Left kidney (tissue), 8 donors: ENCODE data around the gene CDKN2AIPNL. TPM values are rescaled to one million over a fixed set of nuclear protein-coding genes. Genes with fewer than 3 reads are reported as not detected.

ENCODE experiments used
- DNase-seq: peaks from one replicate; pipeline ENCODE4 v3.0.0-alpha.2; 2013
- long read RNA-seq, 8 donors: transcript quantifications; one replicate each; lab custom pipeline, GENCODE V29; 2026
- polyA plus RNA-seq: library from polyadenylated mRNA; unstranded; fragments of 120-200 nt; gene quantifications from one replicate; pipeline ENCODE4 v1.2.1, GENCODE V29; 2013; ENCODE audit not compliant: insufficient read length

Gene CDKN2AIPNL
- polyA plus RNA-seq = 32.8 TPM
- long read RNA-seq, donor 1, transcript CDKN2AIPNL-202 (3 exons, 1,223 nt) = major isoform, 33 of 39 reads
- long read RNA-seq, donor 1, partial matches to known transcripts = 0 of 39 reads
- long read RNA-seq, donor 1, other reads (novel, unspliced or antisense) = 5 of 39 reads
- long read RNA-seq, donor 2, transcript CDKN2AIPNL-202 (3 exons, 1,223 nt) = major isoform, 15 of 15 reads
- long read RNA-seq, donor 2, partial matches to known transcripts = 0 of 15 reads
- long read RNA-seq, donor 2, other reads (novel, unspliced or antisense) = 0 of 15 reads
- long read RNA-seq, donor 3, transcript CDKN2AIPNL-202 (3 exons, 1,223 nt) = major isoform, 5 of 5 reads
- long read RNA-seq, donor 3, partial matches to known transcripts = 0 of 5 reads
- long read RNA-seq, donor 3, other reads (novel, unspliced or antisense) = 0 of 5 reads
- long read RNA-seq, donor 4, partial matches to known transcripts = 0 of 2 reads
- long read RNA-seq, donor 4, other reads (novel, unspliced or antisense) = 0 of 2 reads
- long read RNA-seq, donor 5, transcript CDKN2AIPNL-202 (3 exons, 1,223 nt) = major isoform, 18 of 24 reads
- long read RNA-seq, donor 5, partial matches to known transcripts = 0 of 24 reads
- long read RNA-seq, donor 5, other reads (novel, unspliced or antisense) = 6 of 24 reads
- long read RNA-seq, donor 6, transcript CDKN2AIPNL-202 (3 exons, 1,223 nt) = major isoform, 29 of 84 reads
- long read RNA-seq, donor 6, partial matches to known transcripts = 55 of 84 reads
- long read RNA-seq, donor 6, other reads (novel, unspliced or antisense) = 0 of 84 reads
- long read RNA-seq, donor 7, transcript CDKN2AIPNL-202 (3 exons, 1,223 nt) = major isoform, 21 of 37 reads
- long read RNA-seq, donor 7, partial matches to known transcripts = 0 of 37 reads
- long read RNA-seq, donor 7, other reads (novel, unspliced or antisense) = 16 of 37 reads
- long read RNA-seq, donor 8, transcript CDKN2AIPNL-202 (3 exons, 1,223 nt) = major isoform, 8 of 13 reads
- long read RNA-seq, donor 8, partial matches to known transcripts = 5 of 13 reads
- long read RNA-seq, donor 8, other reads (novel, unspliced or antisense) = 0 of 13 reads

DNA sequence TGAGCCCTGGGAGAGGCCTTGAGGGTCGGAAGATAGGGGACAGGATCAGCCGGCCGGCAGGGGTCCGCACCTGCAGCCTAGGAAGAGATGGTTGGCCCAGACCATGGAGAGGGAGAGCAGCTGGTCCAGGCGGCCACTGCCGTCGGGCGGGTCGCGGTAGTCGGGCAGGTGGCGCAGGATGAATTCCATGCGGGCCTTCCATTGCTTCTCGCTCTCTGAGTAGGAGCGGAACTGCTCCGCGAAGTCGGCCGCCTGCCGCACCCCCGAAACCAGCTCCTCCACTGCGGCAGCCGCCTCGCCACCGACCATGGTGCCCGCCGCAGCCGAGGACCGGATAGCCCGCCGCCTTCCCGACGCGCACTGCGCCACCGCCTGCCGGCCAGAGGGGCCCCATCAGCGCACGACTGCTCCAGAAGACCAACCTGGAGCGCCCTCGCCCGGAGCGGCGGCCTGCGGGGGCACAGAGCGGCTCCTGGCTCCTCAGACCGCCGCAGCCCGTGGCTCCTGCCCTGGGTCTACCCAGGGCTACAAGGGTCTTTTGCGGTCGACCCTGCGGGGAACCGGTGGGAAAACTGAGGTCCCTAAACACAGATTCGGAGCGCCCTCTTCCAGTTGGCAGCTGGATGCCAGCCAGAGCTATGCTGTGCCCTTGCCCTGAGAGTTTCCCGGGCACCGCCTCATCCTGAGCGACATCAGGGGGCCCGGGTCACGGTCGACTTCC lies at the start of gene CDKN2AIPNL:
Gene CDKN2AIPNL, minus strand, starts transcription at position 336 of the 721 bp plus-strand sequence. Its CDS starts 27 bp downstream, at position 309.
- DNase-seq = peak; percentile 85

- DNase-seq = no peak
These were observed 48.9 kb upstream of the CDKN2AIPNL start for GRCh38 chr5:134460551-134460950.

GRCh38 chr5:134459491-134459890 lies 47.8 kb upstream of the CDKN2AIPNL start:
- no peak for DNase-seq

DNA sequence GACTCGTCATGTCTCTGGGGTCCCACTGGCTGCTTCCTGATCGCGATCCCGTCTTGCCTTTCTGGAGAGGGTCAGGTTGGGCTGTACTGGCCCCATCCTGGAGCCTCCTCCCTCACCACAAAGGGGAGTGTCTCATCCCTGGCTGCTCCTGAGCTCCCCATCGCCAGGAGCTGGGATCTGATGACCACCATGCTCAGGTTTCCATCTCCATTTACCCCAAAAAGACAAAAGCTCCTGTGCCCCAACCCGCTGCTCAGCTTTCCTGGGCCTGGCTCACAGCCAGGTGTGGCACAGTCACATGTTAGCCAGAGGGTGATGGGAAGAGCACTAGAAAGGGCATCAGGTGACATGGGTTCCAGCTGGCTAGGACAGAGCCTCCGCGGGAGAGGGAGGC lies 47.3 kb upstream of the CDKN2AIPNL start:
- no peak for DNase-seq

GRCh38 chr5:134458234-134459009 lies 46.7 kb upstream of the CDKN2AIPNL start:
- DNase-seq = no peak

DNA sequence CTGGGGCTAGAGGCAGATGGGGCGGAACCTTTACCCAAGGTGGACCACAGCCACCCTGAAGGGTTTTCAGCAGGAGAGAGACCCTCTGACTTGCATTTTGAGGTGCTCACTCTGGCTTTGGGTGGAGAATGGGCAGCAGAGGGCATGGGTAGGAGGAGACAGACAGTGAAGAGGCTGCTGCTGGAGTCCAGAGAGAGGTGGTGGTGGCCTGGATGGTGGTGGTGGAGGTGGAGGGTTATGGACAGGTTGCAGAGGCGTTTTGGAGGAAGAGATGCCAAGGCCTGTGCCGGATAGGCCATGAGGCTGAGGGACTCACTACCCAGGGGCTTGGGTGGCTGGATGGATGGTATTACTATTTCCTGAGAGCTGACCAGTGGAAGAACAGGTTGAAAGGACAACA lies 46.1 kb upstream of the CDKN2AIPNL start:
- no peak for DNase-seq

DNA sequence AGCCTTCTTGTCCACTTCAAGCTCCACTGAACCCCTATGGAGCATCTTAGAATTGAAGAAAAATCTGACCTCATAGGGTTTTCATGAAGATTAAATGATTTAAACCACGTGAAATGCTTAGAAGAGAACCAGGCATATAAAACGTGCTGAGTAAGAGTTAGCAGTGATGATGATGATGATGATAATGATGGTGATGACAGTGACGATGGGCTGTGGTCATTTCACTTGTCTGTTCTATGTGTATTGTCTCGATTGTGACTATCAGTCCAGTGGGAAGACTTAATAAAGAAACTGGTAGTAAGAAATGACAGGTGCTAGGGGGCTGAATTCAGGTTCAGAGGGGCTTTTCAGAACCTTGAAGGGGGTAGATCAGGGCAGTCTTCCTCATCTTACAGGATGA lies 45.1 kb upstream of the CDKN2AIPNL start:
- DNase-seq = no peak

DNA sequence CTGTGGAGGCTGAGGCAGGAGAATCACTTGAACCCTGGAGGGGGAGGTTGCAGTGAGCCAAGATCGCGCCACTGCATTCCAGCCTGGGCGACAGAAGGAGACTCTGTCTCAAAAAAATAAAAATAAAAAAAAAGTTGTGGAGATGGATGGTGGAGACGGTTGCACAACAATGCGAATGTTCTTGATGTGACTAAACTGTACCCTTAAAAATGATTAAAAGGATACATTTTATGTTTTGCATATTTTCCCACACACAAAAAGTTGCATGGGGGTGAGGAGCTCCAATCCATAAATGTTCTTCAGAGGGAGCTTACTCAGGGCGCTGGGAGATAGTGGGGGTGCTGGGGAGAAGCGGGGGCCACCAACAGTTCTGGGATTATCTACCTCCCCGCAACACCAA lies 43.8 kb upstream of the CDKN2AIPNL start:
- no peak for DNase-seq

GRCh38 chr5:134453016-134453415 lies 41.3 kb upstream of the CDKN2AIPNL start:
- no peak for DNase-seq

GRCh38 chr5:134451936-134452505 lies 40.3 kb upstream of the CDKN2AIPNL start:
- no peak for DNase-seq

- DNase-seq = no peak
These were observed 39.7 kb upstream of the CDKN2AIPNL start for GRCh38 chr5:134451225-134451935.

GRCh38 chr5:134450374-134450773 lies 38.7 kb upstream of the CDKN2AIPNL start:
- DNase-seq = no peak

DNA sequence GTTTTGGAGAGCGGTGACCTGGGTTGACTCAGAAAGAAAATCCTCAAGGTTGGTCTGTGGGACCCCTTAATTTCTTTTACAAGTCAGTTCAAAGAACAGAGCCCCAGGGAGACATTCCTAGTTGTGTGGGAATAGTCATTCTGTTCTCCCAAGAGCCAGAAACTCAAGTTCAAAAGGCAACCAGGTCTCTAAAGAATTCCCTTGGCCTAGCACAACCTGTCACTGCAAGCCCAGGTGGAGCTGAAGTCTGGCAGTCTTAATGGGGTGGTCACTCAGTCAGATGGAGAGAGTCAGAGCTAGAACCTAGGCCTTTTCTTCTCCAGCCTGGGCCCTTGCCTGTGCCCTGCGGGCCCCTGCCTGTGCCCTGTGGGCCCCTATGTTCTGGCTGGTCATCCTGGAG lies 37.5 kb upstream of the CDKN2AIPNL start:
- no peak for DNase-seq

DNA sequence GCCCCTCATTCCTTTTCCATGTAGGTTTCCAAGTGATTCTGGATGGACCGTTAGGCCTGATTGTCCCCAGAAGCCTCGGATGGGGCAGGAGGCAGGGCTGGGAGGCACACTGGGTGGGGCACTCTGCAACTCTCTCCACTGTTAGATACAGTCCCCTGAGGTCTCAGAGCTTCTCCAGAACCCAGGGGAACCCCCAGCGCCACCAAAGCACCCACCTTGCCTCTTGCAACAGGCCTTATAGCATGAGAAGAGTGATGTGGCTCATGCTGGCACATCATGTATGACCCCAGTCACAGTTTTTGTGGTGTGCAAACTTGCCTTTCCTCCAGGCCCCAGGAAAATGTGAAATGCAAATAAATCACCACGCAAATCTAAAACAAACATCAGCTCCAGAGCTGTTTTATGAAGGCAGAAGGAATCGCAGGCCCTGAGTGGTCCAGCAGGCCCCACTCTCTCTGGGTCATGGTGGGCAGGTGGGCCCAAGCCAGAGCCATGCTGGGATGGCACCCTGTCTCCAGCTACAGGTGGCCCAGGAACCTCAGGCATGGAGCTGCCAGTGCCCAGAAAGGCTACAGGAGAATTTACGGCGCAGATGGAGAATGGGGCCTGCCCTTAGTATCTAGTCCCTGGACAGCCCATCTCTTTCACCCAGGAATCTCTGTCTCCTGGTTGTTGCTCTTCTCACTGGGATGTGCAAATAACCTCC lies 36.3 kb upstream of the CDKN2AIPNL start:
- no peak for DNase-seq

DNA sequence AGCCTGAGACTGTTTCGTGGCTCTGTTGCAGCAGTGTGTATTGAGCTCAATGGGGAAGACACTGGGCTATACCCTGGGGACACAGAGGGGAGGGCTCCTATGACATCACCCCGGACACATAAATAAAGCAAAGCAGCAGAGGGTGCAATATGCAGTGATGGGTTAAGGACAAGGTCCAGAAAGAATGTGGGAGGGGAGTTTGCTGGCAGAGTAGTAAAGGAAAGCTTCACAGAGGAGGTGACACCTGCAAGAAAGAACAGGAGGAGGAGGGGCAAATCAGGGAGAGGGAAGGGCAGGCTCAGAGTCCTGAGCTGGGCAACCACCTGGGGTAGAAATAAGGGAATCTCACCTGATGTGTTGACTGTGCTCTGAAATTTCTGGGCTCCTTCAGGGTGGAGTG lies 35.3 kb upstream of the CDKN2AIPNL start:
- DNase-seq = no peak

DNA sequence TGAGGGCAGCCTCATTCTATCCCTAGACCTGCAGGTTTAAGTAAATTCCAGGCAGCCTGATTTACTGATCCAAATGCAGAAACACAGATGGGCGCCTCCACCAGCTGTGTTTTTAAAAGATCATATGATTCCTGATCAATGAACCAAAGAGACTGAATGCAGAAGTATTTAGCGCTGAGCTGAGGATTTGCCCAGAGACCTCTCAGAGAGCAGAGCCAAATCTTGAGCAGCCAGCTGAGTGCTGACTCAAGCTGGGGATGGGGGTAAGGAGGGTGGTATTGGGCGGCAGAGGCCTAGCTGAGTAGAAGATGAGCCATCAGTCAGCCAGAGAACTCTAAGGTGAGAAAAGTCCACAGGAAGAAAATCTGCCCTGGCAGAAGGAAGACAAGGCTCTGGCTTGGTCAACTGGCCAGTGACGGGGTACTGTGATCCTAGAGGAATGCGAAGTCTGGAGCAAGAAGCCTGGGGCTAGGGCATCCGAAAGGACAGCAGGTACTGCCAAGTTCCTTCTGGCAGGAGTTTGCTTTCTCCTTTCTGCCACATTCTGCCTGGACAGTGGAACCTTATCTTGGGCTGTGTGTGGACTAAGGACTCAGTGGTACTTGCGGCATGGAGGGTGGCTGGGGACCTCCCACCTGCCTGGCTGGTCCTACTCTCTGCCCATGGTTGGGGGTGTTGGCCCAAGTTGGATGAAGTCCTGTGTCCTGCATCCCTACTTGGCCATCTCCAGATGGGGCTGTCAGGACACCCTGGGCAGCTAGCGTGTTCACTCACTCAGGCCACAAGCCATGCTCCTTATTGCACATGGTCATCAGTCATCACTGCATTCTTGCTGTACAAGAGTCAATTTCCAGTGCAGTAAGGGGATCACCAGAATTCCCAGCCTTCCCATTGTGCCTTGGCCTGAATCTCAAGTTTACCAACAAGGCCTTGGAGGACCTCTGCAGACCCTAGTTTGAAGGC lies 34.5 kb upstream of the CDKN2AIPNL start:
- DNase-seq = no peak

DNA sequence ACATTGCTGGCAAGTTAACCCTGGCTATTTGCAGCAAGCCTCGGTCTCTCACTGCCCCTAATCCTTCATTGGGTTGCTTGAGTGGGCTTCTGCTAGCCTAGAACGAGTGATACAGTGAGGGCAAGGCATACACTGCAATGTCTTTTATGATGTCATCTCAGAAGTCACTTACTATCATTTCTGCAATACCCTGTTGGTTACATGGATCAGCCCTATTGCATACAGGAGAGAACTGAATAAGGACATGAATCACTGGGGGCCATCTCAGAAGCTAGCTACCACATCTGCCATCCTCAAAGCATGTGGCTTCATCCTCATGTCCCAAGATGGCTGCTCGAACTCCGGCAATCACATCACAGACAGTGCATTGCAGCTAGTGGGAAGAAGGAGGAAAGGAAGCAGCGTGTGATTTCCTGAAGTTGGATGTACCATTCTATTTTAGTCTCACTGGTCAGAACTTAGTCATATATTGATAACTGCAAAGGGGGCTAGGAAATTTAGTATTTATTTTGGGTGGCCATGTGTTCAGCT lies 33.3 kb upstream of the CDKN2AIPNL start:
- no peak for DNase-seq

GRCh38 chr5:134440201-134440755 lies 28.6 kb upstream of the CDKN2AIPNL start:
- DNase-seq = no peak
